SH-SY5Y (cell line): Measurements from ENCODE around the gene VMA21.

ENCODE experiments used
- GATA2 ChIP-seq: IDR thresholded peaks from 2 replicates; pipeline ENCODE4 v1.6.1; 2011; ENCODE audit warnings: mild to moderate bottlenecking, low read depth, low read length
- GATA3 ChIP-seq: IDR thresholded peaks from 2 replicates; pipeline ENCODE4 v1.6.1; 2011; ENCODE audit warnings: low read depth, mild to moderate bottlenecking, low read length, moderate library complexity

Gene VMA21

DNA sequence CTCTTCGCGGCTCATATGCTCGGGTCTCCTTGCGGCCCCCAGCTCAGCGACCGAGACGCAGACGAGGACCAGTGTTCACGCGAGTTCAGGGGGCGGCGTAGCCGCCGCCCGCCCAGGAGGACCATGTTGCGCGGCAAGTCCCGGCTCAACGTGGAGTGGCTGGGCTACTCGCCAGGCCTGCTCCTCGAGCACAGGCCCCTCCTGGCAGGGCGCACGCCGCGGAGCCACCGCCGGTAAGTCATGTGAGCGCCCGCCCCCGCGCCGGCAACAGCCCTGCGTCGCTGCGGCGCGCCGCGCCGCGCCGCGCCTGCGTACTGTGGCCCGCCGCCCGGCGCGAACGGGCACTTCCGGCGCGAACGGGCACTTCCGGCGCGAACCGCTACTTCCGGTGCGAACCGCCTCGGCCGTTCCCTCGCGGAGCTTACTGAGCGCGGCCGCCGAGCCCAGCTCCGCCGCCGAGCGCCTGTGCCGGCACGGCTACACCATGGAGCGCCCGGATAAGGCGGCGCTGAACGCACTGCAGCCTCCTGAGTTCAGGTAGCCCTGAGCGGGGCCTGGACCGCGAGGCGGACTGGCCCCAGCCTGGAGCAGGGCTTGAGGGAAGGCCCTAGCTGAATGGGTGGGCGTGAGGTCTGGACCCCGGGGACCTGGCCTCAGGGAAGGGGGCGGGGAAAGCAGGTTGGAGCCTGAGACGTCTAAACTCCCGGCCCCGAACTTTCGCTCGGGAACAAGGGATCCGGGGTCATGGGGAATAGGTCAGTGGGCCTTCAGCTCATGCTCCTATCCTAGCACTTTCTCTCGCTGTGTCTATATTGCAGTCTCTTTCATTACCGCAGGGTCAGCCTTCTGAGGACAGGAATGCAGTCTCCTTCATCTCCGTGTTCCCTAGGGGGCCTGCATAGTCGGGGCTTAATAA, at the start of gene VMA21:
Gene VMA21 (plus strand): TSS at position 382 of the 916 bp plus-strand sequence. CDS start 103 bp downstream, at position 485.
- TF ChIP-seq GATA2 = no peak
- TF ChIP-seq GATA3 = no peak

DNA sequence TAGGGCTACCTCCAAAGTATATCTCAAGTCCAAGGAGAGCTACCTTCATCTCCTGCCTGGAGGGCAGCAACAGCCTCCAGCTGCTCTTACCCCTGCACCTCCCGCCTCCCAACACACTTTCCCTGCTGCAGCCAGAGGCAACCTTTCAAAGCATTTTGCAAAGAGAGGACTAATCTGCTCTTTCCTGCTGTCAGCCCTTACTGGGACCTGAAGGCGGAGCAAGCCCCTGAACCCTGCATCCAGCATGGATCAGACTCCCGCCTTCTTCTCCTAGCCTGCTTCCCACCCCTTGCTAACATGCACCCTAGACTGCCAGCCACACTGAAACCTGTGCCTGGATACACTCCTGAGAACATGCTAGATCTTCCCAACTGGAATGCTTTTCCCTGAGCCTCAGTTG, 37.7 kb upstream of the VMA21 start:
- TF ChIP-seq GATA3 = no peak
- TF ChIP-seq GATA2 = no peak

- TF ChIP-seq GATA3 = no peak
- no peak for TF ChIP-seq GATA2
Measured at GRCh38 chrX:151359931-151360871, 36.8 kb upstream of the VMA21 start.

DNA sequence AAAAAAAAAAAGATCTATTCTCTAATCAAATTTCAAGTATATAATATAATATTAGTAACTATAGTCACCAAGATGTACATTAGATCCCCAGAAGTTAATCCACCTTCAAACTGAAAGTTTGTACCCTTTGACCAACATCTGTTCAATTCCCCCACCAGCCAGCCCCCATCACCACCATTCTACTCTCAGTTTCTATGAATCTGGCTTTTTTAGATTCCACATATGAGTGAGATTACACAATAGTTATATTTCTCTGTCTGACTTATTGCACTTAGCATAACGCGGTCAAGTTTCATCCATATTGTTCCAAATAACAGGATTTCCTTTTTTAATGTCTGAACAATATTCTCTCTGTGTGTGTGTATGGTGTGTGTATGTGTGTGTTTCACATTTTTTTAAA, 33.7 kb upstream of the VMA21 start:
- TF ChIP-seq GATA2 (no peak), GATA3 (no peak)

- TF ChIP-seq GATA3 = no peak
- no peak for TF ChIP-seq GATA2
Measured at GRCh38 chrX:151365579-151365978, 31.4 kb upstream of the VMA21 start.

GRCh38 chrX:151370906-151371305, 26.1 kb upstream of the VMA21 start:
- TF ChIP-seq GATA2 = no peak
- TF ChIP-seq GATA3 = no peak

DNA sequence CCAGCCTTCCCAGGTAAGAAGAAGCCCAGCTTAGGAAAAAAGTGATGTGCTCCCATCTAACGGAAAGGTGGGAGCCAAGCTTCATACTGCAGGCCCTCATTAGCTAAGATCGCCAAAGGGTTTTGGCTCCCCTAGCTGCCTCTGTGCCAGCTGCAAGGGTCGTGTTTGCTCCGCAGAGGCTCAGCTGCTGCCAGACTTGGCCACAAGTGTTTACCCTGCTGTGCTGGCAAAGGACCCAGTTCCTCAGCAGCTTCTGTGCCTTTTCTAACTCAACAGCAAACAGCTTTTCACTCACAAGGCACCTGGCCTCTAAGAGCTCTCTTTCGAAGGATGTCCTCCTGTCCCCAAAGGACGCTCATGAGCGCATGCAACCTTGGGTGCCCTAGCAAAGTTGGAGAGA, 12.2 kb upstream of the VMA21 start:
- TF ChIP-seq GATA2 (no peak), GATA3 (no peak)

DNA sequence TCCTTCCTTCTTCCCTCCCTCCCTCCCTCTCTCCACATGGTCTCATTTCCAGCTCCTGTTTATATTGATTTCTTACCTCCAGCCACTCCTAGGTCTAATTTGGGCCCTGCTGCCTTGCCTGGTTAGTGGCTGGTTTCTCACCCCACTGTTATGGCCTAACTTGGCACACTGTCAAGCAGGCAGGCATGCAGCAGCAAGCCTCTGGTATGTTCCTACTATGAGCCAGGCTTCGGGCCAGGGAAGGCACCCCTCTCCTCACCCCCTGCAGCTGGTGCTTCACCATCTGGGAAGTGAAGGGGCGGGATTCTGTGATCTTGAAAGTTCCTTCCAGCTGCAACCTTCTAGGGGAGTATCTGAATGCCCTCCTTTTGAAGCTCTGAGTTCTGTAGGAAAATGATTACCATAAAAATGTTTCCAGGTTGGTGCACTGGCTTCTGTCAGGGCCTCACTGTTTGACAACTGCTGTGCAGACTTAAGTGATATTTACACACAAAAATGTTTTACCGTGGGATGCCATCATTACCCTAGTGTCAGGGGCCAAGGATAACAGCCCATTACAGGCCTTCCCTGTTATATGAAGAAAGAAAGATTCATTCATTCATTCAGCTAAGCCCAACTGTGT, 10.1 kb upstream of the VMA21 start:
- TF ChIP-seq GATA2 = no peak
- no peak for TF ChIP-seq GATA3

- no peak for TF ChIP-seq GATA3
- TF ChIP-seq GATA2 = no peak
Measured at GRCh38 chrX:151391722-151392121, 5.3 kb upstream of the VMA21 start.

DNA sequence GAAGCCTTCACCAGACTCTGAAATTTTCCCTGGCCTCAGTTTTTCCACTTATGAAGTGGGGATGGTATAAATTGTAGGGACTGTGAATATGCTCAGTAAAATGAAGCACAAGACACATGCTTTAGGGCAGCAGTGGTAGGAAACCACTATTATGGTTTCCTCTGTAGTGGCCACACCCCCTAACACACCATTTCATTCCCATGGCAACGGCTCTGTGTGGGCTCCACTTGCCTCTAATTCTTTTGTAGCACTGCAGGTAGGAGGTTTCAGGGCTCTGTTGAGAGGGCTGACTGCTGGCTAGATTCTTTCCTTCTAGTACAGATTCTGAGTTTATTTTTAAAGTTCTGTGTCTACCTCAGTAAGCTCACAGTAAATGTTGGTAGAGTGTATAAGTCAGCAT, 3.5 kb upstream of the VMA21 start:
- TF ChIP-seq GATA3 (no peak), GATA2 (no peak)

- TF ChIP-seq GATA2 (no peak), GATA3 (no peak)
Measured at GRCh38 chrX:151396042-151396824, 773 bp upstream of the VMA21 start.

DNA sequence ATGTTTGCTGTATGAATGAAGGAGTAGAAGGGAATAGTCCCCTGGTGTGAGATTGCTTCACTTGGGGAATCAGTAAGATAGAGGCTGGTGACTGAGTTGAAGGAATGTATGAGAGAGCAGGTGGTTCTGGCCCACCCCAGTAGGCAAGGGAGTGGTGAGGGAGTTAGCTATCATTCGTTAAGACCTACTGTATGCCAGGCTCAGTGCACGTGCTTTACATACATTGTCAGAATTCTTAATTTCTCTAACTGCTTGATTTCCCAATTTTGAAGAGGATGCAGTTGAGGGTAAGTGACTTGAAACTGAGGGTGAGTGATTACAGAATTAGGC, 700 bp downstream of the VMA21 start:
- no peak for TF ChIP-seq GATA3
- no peak for TF ChIP-seq GATA2

DNA sequence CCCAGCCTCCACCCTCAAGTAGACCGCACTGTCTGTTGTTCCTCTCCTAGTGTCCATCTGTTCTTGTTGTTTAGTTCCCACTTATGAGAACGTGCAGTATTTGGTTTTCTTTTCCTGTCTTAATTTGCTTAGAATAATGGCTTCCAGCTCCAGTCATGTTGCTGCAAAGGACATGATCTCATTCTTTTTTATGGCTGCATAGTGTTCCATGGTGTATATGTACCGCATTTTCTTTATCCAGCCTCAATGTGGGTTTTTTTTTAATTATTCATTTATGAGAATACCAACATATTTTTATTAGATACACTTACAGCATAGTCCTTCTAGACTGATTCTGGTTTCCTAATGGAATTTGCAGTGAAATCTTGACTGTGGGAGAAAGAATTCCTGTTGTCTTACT, 1.3 kb downstream of the VMA21 start:
- TF ChIP-seq GATA3 (no peak), GATA2 (no peak)

- TF ChIP-seq GATA2 (no peak), GATA3 (no peak)
Measured at GRCh38 chrX:151402719-151403390, 5.8 kb downstream of the VMA21 start.
